SK-N-SH (cell line): ENCODE data around the gene CYSTM1.

Experiments
- RAD21 ChIP-seq: IDR thresholded peaks from 2 replicates; pipeline ENCODE4 v1.6.1; 2012; ENCODE audit warnings: mild to moderate bottlenecking, low read length
- RCOR1 ChIP-seq: fragments of 150-350 bp; IDR thresholded peaks from 2 replicates; pipeline ENCODE4 v1.6.1; 2017; ENCODE audit warnings: antibody characterized with exemption, low read length

DNA sequence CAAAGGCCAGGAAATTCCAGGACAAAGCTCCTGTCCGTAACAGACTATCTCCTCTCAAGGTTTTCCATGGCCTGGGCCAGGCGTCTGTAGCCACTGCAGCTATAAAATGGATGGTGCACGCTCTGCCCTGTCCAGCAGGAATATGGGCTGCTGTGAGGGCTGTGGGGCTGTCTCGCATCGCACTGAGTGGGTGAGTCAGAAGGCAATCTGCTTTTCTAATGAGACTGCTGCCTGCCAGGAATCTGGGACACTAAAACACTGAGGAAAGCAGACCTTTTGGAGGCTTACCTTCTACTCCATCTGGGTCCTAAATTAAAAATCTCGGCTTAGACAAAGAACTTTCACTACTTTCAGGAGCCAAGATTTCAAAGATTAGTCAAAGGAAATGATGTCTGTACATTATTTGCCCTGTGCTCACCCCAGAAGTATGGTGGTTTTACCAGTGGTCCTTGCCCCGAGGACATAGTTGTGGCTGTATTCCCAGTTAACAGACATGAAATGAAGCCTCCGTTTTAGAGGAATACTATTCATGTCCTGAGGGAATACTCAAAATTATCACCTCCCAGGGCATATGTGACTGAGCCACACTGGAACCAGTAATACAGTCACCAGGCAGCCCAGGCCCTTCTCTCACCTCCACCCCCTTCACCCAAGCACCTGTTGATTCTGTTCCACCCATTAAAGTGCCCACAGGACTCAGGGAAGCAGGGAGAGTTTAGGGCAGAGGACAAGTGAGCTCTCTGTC, 71.6 kb downstream of the CYSTM1 start:
- TF ChIP-seq RAD21 (peak; percentile 15; the same call in 1 of the 2 replicates), RCOR1 (no peak)
